Skin of body (tissue), 2 donors: ENCODE data around the gene STAB2. TPM values are rescaled to one million over a fixed set of nuclear protein-coding genes. Genes with fewer than 3 reads are reported as not detected.

Experiments used
- DNase-seq: peaks from one replicate; lab custom pipeline; 2025; lab: John Stamatoyannopoulos, UW
- total RNA-seq: library from RNA; depleted of rRNA; stranded (reverse); fragments of >200 nt; gene quantifications from one replicate; pipeline ENCODE4 v1.2.3, GENCODE V29; 2014

The STAB2 gene, protein sequence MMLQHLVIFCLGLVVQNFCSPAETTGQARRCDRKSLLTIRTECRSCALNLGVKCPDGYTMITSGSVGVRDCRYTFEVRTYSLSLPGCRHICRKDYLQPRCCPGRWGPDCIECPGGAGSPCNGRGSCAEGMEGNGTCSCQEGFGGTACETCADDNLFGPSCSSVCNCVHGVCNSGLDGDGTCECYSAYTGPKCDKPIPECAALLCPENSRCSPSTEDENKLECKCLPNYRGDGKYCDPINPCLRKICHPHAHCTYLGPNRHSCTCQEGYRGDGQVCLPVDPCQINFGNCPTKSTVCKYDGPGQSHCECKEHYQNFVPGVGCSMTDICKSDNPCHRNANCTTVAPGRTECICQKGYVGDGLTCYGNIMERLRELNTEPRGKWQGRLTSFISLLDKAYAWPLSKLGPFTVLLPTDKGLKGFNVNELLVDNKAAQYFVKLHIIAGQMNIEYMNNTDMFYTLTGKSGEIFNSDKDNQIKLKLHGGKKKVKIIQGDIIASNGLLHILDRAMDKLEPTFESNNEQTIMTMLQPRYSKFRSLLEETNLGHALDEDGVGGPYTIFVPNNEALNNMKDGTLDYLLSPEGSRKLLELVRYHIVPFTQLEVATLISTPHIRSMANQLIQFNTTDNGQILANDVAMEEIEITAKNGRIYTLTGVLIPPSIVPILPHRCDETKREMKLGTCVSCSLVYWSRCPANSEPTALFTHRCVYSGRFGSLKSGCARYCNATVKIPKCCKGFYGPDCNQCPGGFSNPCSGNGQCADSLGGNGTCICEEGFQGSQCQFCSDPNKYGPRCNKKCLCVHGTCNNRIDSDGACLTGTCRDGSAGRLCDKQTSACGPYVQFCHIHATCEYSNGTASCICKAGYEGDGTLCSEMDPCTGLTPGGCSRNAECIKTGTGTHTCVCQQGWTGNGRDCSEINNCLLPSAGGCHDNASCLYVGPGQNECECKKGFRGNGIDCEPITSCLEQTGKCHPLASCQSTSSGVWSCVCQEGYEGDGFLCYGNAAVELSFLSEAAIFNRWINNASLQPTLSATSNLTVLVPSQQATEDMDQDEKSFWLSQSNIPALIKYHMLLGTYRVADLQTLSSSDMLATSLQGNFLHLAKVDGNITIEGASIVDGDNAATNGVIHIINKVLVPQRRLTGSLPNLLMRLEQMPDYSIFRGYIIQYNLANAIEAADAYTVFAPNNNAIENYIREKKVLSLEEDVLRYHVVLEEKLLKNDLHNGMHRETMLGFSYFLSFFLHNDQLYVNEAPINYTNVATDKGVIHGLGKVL (N-terminal part only)
- total RNA-seq, result 6.3 TPM

DNA sequence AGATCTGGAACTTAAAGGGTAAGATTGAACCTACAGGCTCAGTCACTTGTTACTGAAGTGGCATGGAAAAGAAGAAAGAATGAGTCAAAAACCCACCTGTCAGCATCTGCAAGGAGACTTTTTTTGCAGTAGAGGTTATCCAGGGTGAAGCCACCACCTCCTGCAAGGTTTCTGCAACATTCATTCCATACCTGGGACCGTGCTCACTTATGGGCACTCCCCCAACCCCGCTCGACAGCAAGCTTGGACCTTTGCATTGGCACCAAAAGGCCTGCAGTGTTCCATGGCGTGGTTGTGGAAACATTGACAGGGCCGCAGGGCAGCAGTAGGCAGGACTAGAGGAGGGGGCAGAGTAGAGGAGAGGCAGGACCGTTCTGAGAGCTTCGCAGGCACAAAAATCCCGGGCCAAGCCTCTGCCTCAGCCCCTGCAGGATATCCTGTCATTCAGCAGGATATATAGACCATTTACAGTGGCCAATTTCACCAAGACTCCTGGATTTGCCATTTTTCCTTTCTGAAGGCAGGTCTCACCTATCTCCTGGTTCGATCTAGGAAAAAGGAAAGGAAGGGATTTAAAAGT, at the start of gene STAB2:
Gene STAB2, plus strand, starts transcription at position 483 of the 580 bp plus-strand sequence. CDS start 204 bp downstream, outside the sequence.
- no peak for DNase-seq

DNA sequence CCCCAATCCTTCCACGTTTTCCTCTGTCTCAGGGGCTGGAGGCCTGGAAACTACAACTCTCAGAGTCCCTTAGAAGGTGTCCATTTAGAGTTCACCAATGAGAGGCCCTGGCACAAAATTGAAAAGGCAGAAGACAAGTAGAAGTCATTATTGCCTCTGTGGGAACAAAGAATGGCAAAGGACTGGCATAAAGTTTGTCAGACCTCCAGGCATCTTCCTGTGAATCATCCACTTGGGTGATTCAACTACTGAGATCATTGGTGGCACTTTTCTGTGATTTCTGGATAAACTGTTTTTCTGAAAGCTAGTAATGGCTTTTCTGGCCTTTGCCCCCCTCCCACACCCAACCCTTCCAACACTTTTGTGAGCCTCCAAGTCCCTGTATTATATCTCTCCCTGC, 48.7 kb upstream of the STAB2 start:
- no peak for DNase-seq

DNA sequence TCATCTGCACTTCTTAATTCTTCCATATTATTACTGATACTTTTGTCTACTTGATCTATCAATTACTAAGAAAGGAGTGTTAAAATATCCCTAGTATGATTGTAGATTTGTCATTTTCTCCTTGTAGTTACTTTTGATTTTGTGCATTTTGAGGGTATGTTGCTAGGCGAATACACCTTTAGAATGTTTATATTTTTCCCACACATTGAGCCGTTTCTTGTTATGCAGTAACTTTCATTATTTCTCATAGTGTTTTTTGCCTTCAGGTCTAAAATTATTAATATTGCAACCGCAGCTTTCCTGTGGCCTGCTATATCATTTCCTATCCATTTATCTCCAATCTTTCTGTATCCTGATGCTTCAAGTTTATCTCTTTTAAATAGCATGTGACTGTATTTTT, 46.8 kb upstream of the STAB2 start:
- no peak for DNase-seq

DNA sequence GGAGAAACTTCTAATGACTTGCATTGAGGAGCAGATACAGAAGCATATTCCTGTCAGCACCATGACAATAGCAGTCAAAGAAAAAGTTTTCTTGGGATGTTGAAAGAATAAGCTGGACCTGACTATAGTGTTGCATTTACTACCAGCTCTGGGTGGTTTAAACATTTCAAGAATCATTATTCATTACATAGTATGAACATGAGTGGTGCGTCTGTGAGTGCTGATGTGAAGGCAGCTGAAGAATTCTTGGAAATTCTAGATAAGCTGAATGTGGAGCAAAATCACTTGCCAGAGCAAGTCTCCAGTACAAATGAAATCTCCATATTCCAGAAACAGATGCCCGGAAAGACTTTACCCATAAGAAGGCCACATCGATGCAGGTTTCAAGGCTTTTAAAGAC, 45.0 kb upstream of the STAB2 start:
- no peak for DNase-seq

DNA sequence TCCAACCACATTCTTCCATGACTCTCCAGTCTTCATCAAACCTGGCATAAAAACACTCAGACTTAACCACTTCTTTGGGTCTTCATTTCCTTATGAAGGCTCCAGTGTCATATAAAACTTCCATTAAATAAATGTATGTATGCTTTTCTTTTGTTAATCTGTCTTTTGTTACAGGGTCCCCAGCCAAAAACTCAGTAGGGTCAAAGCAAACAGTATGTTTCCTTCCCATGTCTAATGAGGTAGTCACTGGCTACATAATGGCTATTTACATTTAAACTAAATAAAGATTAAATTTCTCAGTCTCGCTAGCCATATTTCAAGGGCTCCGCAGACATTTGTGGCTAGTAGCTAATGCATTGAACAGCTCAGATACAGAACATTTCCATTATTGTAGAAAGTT, 40.1 kb upstream of the STAB2 start:
- no peak for DNase-seq

DNA sequence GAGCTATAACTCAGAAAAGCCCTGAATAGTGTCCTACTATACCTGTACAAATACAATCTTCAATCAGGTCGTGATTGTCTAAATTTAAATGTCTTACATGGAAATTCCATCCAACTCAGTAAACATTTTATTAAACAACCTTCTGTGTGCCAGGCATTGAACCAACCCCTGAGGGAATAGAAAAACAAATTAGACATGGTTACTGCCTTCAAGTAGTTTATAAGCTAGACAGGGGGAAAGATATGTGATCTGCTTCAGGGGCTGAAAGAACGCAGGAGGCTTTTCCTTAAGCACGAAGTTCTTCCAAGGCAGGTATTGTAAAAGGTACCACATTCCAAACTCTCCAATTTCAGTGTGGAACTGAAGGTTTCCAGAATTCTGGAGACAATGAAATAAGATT, 39.7 kb upstream of the STAB2 start:
- DNase-seq, result no peak

DNA sequence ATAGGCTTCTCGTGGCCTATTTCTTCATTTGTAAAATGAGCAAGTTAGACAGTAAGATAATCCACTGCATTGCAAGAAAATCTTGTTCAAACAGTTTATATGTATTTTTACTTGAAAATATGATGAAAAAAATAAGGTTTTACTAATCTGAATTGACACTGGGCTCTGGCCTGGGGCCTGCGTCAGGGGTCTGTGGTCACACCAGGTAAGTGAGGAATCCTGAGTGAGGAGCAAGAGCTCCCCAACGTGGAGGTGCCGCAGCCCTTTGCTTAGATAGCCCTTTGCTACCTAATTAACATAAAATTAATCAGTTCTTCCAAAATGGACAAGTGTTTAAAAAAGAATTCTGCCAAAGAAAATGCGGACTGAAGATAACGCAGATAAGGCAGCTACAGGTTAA, 39.1 kb upstream of the STAB2 start:
- no peak for DNase-seq

DNA sequence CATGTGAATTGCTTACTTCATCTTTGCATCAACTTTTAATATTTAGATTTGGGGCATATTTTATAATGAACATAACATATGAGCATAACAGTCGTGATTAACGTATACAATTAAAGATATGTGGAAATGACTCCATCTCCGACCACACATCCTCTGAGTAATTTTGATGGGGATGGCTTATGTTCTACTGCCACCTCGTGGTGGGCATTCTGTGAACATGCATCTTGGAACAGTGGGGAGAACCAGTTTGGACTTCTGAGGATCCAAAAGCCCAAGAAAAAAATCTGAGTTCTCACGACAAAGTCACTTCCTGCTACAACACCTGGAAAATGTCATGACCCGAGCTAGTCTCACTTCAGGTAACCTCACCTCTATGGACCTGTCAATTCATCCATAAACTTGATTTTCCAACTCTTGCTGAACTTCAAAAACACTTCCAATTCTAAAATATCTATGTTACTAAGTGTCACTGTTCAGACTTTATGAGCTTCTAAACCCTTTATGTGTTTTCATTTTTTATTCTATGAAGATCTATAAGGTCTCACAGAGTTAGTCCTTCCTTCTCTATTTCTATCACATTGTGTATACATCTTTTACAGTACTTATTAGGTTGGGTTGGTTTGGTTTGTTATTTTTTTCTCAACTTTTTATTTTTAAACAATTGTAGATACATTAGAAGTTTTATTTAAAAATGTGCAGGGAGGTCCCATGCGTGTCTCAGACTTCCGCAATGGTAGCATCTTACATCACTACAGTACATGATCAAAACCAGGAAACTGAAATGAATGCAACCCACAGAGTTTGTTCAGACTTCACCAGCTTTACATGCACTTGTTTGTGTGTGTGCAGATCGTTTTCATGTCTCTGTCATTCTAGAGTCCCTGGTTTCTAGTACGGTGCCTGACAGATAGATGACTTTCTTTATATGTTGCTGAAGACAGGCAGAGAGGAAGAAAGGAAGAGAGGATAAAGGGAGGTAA, 38.2 kb upstream of the STAB2 start:
- DNase-seq, result peak; percentile 22

DNA sequence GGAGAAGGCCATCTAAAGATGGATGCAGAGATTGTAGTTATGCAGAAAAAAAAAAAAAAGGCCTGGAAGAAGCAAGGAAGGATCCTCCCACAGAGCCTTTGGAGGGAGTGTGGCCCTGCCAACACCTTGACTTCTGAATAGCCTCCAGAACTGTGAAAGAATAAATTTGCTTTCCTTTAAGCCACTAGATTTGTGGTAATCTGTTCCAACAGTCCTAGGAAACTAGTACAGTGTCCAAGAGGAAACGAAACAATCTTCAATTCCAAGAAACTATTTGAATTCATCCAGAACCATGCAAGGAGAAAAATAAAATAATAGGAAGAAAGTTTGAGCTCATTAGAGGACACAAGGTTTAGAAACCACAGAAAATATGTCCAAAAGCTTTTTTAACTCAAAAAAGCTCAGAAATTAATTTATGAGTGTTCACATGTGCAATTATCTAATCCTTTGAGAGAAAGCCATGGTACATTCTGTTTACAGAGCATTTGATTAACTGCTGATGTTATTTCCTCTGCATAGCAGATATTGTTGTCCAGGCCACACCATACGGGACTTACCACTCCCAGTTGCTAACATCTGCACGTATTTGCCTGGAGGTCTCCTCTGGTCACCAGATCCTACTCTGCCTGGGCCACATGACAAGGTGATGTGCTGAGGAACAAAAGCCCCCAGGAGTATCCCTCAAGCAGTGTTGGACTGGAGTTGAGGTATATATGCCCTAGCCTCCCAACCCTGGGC, 30.0 kb upstream of the STAB2 start:
- DNase-seq, result peak; percentile 50

DNA sequence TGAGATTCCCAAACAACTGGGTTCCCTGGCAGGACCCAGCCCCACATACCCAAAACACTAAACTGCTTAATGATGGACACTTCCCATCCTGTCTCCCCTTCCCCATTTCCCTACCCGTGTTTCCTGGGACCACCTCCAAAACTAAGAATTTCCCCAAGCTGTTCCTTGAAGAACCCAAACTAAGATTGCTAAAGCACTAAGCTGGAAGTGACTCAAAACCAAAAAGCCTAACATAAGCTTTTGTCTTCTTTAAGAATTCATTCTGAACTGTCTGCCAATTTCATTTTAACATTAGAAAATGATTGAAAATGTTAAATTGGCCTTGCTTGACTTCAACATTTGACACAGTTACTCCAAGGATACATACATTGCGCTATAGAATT, 29.5 kb upstream of the STAB2 start:
- no peak for DNase-seq

DNA sequence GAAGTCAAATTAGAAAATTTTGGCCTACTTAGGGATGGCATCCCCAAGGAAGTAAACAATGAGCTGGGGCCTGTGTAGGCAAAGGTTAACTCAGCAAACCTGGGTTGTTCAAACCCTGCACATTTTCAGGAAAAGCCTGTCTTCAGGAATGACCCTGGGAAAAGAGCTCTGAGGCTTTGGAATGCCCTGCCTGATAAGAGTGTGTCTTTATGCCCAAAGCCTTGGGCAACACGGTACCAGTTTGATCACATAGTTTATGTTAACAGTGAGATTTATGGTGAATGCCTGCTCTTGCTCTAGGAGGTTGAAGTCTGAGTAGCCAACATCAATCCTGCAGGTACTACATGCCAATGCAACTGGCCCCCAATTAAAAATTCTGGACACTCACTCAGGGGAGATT, 28.2 kb upstream of the STAB2 start:
- no peak for DNase-seq

DNA sequence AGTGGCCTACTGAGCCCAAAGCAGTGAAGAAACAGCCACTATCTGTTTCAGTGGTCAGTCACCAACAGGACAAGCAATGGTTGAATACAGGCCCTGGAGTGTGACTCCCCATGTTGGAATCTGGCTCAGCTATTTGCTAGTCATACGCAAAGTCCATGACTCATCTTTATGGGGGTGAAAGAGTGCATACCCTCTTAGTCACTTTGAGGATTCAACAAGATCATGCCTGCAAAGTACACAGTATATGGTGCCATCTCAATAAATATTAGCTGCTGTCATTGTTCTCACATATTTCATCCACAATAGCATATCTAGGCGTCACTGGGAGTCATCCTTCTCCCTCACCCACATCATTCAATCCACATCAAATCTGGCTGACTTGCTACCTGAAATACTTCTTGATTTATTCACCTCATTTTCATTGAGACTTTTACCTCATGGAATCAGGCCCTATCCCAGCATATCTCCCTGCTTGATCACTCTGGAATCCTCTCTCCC, 26.4 kb upstream of the STAB2 start:
- DNase-seq, result no peak

DNA sequence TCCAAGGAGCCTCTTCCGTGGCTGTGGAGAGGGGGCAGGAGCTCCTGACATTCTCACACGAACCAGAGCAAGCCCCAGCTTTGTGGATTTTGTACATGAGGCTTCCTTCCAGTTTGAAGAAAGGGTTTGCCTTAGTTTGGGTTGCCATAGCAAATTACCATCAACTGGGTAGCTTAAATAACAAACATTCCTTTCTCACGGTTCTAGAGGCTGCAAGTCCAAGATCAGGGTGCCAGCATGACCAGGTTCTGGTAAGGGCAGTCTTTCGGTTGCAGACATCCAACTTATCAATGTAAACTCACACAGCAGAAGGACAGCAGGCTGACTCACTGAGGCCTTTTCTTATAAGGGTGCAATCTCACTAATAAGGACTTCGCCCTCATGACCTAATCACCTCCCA, 25.9 kb upstream of the STAB2 start:
- DNase-seq, result no peak

DNA sequence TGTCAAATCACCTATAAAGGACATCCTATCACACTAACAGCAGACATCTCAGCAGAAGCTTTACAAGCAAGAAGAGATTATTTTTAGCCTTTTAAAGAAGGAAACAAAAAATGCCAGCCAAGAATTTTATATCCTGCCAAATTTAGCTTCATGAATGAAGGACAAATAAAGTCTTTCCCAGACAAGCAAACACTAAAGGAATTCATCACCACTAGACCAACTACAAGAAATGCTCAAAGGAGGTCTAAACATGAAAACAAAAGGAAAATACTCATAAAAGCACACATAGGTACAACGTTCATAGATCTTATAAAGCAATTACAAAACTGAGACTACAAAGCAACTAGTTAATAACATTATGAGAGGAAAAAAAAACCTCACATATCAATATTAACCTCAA, 20.7 kb upstream of the STAB2 start:
- DNase-seq, result no peak

DNA sequence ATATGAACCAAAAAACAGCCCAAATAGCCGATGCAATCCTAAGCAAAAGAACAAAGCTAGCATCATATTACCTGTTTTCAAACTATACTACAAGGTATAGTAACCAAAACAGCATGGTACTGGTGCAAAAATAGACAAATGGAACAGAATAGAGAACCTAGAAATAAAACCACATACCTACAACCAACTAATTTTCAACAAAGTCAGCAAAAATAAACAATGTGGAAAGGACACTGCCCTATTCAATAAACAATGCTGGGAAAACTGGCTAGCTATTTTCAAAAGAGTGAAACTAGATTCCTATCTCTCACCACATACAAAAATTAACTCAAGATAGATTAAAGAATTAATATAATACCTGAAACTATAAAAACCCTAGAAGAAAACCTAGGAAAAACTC, 17.8 kb upstream of the STAB2 start:
- DNase-seq, result no peak

DNA sequence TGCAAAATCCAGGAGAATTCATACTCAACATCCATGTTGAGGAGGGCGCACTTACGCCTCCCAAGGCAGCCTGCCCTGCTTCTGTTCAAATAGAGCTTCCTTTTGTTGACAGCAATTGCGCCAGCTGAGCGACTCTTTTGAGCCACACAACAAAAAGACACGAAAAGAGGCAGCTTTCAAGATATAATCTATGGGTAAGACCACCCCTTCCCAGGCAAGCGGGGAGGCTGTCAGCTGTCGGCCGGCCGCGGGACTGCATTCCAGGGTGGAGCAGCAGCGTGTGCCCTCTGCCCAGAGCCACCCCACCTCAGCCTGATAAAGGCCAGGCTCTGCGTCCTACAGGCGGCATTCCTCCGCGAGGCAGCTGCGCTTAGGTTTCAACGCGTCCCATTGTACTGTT, 15.8 kb upstream of the STAB2 start:
- DNase-seq, result no peak

DNA sequence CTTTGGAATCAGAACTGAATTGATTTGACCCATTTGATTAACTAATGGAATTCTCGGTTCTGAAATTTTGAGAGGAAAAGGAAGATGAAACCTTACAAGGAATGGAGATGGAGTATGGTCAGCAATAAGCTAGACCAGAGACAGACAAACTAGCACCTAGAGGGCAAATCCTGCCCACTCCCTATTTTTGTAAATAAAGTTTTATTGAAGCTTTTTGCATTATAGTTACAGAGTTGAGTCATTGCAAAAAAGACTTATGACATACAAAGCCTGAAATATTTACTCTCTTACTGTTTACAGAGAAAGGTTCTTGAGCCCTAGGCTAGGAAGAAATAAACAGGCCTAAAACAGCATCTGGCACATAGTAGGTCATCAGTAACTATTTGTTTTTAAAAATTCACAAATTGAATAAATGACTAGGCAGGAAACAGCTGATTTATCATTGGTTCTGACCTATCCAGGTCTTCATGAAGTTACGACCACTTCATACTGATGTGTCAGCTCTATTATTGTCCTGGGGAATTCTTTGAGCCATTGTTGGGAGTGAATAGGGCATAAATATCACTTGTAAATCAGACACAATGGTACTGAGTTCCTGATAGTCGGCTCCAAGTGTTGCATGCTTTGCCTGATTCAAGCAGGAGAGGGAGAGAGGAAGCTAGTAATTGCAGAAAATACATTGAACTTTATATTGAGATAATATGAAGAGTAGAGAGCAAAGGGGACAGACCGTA, 14.6 kb upstream of the STAB2 start:
- DNase-seq, result no peak

DNA sequence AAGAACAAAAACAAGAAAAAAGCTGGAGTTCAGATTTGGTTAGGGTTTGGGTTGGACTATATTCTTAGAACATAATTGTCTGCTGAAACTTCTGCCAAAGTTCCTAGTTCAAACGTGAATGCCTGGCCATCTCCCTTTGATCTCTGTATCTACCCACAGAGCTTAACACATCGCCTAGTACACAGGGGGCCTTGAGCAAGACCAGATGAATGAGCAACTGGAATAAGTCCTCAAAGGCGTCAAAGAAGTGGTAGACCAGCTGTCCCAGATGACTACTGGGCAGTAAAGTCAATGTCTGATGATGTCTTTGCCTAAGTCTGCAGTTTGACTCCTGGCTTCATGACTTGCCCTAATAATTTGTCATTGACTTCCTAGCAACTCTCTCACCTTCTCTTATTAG, 13.9 kb upstream of the STAB2 start:
- DNase-seq, result no peak

DNA sequence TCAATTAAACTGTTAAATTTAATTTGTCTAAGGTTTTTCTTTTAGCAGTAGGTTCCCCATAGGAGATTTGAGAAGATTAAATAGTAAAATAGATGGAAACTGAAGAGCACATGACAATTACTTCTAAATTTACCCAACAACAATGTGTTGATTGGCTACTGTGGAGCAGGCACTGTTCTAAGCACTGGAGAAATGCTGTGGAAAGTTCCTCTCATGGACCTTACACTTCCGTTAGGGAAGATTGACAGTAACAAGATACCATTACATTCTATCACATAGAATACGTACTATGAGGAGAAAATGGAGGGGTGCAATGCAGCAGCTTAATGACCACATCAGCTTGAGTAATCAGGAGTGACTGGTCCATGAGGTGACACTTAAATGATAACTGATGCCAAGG, 8.1 kb upstream of the STAB2 start:
- DNase-seq, result no peak
